CD4-positive, alpha-beta T cell treated with Interleukin-6 at 100 ng/mL for 8 hours (primary cell): Measurements from ENCODE around the gene BIRC7.
A peak's percentile ranks its signal among the peaks of the same experiment; 100 is the strongest.

Source experiments
- DNase-seq: peaks from one replicate; pipeline ENCODE4 v3.0.0-alpha.2; 2020; ENCODE audit warnings: mixed read lengths, low spot score

BIRC7 gene

GRCh38 chr20:63265891-63266515 is 30.3 kb downstream of the BIRC7 start:
- DNase-seq, result no peak

- no peak for DNase-seq
Observed at GRCh38 chr20:63267691-63268090, 32.0 kb downstream of the BIRC7 start.

GRCh38 chr20:63268256-63268655 is 32.6 kb downstream of the BIRC7 start:
- DNase-seq, result no peak

- DNase-seq, result no peak
Observed at GRCh38 chr20:63268671-63269439, 33.1 kb downstream of the BIRC7 start.

GRCh38 chr20:63269724-63270123 is 34.0 kb downstream of the BIRC7 start:
- no peak for DNase-seq

GRCh38 chr20:63270606-63271325 is 35.1 kb downstream of the BIRC7 start:
- DNase-seq, result no peak

GRCh38 chr20:63272105-63273058 is 36.7 kb downstream of the BIRC7 start, which contains the start of gene ARFGAP1:
Gene ARFGAP1 (plus strand): TSS chr20:63272813. CDS start chr20:63275581, 2,768 bp downstream.
- peak; percentile 86 for DNase-seq

GRCh38 chr20:63273059-63273579 is 37.4 kb downstream of the BIRC7 start:
- no peak for DNase-seq

GRCh38 chr20:63273635-63274380 is 38.1 kb downstream of the BIRC7 start:
- no peak for DNase-seq

GRCh38 chr20:63274381-63275228 is 38.9 kb downstream of the BIRC7 start:
- DNase-seq, result no peak

- DNase-seq, result no peak
Observed at GRCh38 chr20:63275825-63276224, 40.1 kb downstream of the BIRC7 start.

GRCh38 chr20:63276956-63277355 is 41.3 kb downstream of the BIRC7 start:
- DNase-seq, result no peak

- DNase-seq, result no peak
Observed at GRCh38 chr20:63277466-63278272, 42.0 kb downstream of the BIRC7 start.

GRCh38 chr20:63278661-63279060 is 43.0 kb downstream of the BIRC7 start:
- no peak for DNase-seq

- DNase-seq, result no peak
Observed at GRCh38 chr20:63279931-63280330, 44.2 kb downstream of the BIRC7 start.

- DNase-seq, result no peak
Observed at GRCh38 chr20:63280371-63280770, 44.7 kb downstream of the BIRC7 start.

GRCh38 chr20:63280929-63281545 is 45.3 kb downstream of the BIRC7 start:
- DNase-seq, result no peak
